Trophoblast cell (in vitro differentiated cells and primary cell): Measurements from ENCODE around the gene SFI1.
"Not testable (repeated sequence)": the region's sequence is repeated elsewhere in the genome, so short reads cannot be mapped to it uniquely, and the experiment has no call there.

ENCODE experiments used
- DNase-seq, 2 donors: peaks; one replicate each; pipeline ENCODE4 v3.0.0-alpha.2; 2016
- H2AFZ ChIP-seq: 2 replicates; pipeline ENCODE4 v1.6.1; 2013; ENCODE audit warnings: low read length, moderate library complexity, mild to moderate bottlenecking; ENCODE audit not compliant: insufficient read depth, poor library complexity
- H2AK5ac ChIP-seq: 2 replicates; pipeline ENCODE4 v1.6.1; 2013; ENCODE audit warnings: mild to moderate bottlenecking, low read length
- H2BK120ac ChIP-seq: 2 replicates; pipeline ENCODE4 v1.6.1; 2013; ENCODE audit warnings: low read length, mild to moderate bottlenecking, moderate library complexity; ENCODE audit not compliant: insufficient read depth, poor library complexity
- H2BK12ac ChIP-seq: 2 replicates; pipeline ENCODE4 v1.6.1; 2013; ENCODE audit warnings: mild to moderate bottlenecking, low read length, moderate library complexity
- H2BK5ac ChIP-seq: 2 replicates; pipeline ENCODE4 v1.6.1; 2013; ENCODE audit warnings: low read length, low read depth, moderate library complexity, mild to moderate bottlenecking; ENCODE audit not compliant: poor library complexity
- H3K14ac ChIP-seq: 2 replicates; pipeline ENCODE4 v1.6.1; 2013; ENCODE audit warnings: mild to moderate bottlenecking, low read length
- H3K18ac ChIP-seq: 2 replicates; pipeline ENCODE4 v1.6.1; 2013; ENCODE audit warnings: mild to moderate bottlenecking, low read length
- H3K23ac ChIP-seq: 2 replicates; pipeline ENCODE4 v1.6.1; 2013; ENCODE audit warnings: low read length
- H3K27ac ChIP-seq: 2 replicates; pipeline ENCODE4 v1.5.1; 2013; ENCODE audit warnings: low read depth, mild to moderate bottlenecking, inconsistent platforms, low read length, moderate library complexity
- H3K27me3 ChIP-seq: 2 replicates; pipeline ENCODE4 v1.6.1; 2013; ENCODE audit warnings: inconsistent platforms, mild to moderate bottlenecking, low read length, moderate library complexity; ENCODE audit not compliant: insufficient read depth
- H3K36me3 ChIP-seq, 2 experiments: 1 replicate in 1 of 2; 2 replicates in 1 of 2; pipeline ENCODE4 v1.6.1; 2013; ENCODE audit warnings: low read length in 2 of 2, mild to moderate bottlenecking in 2 of 2, moderate library complexity in 1 of 2; ENCODE audit not compliant: insufficient read depth in 2 of 2, control insufficient read depth in 1 of 2
- H3K4ac ChIP-seq: 2 replicates; pipeline ENCODE4 v1.6.1; 2013; ENCODE audit warnings: low read depth, mild to moderate bottlenecking, low read length, moderate library complexity
- H3K4me1 ChIP-seq, 2 experiments: 1 replicate in 1 of 2; 2 replicates in 1 of 2; pipeline ENCODE4 v1.6.1; 2013; ENCODE audit warnings: low read length in 2 of 2, mild to moderate bottlenecking in 2 of 2, moderate library complexity in 1 of 2; ENCODE audit not compliant: insufficient read depth in 2 of 2, control insufficient read depth in 1 of 2
- H3K4me2 ChIP-seq: 2 replicates; pipeline ENCODE4 v1.6.1; 2013; ENCODE audit warnings: inconsistent platforms, mild to moderate bottlenecking, low read length, moderate library complexity
- H3K4me3 ChIP-seq: 2 replicates; pipeline ENCODE4 v1.5.1; 2013; ENCODE audit warnings: mild to moderate bottlenecking, low read depth, low read length, inconsistent platforms
- H3K79me1 ChIP-seq: one replicate; pipeline ENCODE4 v1.6.1; 2013; ENCODE audit warnings: low read length
- H3K79me2 ChIP-seq: 2 replicates; pipeline ENCODE4 v1.6.1; 2013; ENCODE audit warnings: low read length, mild to moderate bottlenecking; ENCODE audit not compliant: control insufficient read depth, insufficient read depth, poor library complexity
- H3K9ac ChIP-seq: 2 replicates; pipeline ENCODE4 v1.6.1; 2013; ENCODE audit warnings: mild to moderate bottlenecking, low read length
- H3K9me3 ChIP-seq: 2 replicates; pipeline ENCODE4 v1.6.1; 2013; ENCODE audit warnings: low read depth, mild to moderate bottlenecking, control low read depth, inconsistent platforms, low read length; ENCODE audit not compliant: insufficient read depth
- H4K12ac ChIP-seq: 2 replicates; pipeline ENCODE4 v1.6.1; 2013; ENCODE audit warnings: low read depth, mild to moderate bottlenecking, low read length, moderate library complexity
- H4K8ac ChIP-seq: 2 replicates; pipeline ENCODE4 v1.6.1; 2013; ENCODE audit warnings: low read depth, mild to moderate bottlenecking, low read length, moderate library complexity
- H4K91ac ChIP-seq: one replicate; pipeline ENCODE4 v1.6.1; 2013; ENCODE audit warnings: low read depth, mild to moderate bottlenecking, low read length, moderate library complexity
- WGBS: extraction: QIAGEN DNeasy Blood & Tissue Kit; methylation state at CpG from one replicate; pipeline ENCODE4 v1.1.7; 2013; ENCODE audit warnings: missing lambda C conversion rate; ENCODE audit not compliant: insufficient read length, insufficient coverage; ENCODE audit errors: extremely low coverage; 5-methylcytosine and 5-hydroxymethylcytosine counted together

SFI1 gene

DNA sequence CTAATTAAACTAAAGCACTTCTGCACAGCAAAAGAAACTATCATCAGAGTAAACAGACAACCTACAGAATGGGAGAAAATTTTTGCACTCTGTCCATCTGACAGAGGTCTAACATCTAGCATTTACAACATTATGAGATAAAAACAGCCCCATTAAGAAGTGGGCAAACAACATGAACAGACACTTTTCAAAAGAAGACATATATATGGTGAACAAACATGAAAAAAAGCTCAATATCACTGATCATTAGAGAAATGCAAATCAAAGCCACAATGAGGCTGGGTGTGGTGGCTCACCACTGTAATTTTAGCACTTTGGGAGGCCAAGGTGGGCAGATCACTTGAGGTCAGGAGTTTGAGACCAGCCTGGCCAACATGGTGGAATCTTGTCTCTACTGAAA, 11.2 kb downstream of the SFI1 start:
- not testable (repeated sequence) for H3K27me3 ChIP-seq, H3K36me3 ChIP-seq, H4K8ac ChIP-seq, H3K18ac ChIP-seq, H3K14ac ChIP-seq, H3K23ac ChIP-seq, H3K4me3 ChIP-seq, H2AK5ac ChIP-seq, H3K4me1 ChIP-seq, H3K4me2 ChIP-seq, H3K9ac ChIP-seq, H4K91ac ChIP-seq, H2BK120ac ChIP-seq, H4K12ac ChIP-seq, H2AFZ ChIP-seq, H3K4ac ChIP-seq, DNase-seq, H3K79me1 ChIP-seq, H3K79me2 ChIP-seq, H2BK5ac ChIP-seq, H3K9me3 ChIP-seq, H2BK12ac ChIP-seq, H3K27ac ChIP-seq

DNA sequence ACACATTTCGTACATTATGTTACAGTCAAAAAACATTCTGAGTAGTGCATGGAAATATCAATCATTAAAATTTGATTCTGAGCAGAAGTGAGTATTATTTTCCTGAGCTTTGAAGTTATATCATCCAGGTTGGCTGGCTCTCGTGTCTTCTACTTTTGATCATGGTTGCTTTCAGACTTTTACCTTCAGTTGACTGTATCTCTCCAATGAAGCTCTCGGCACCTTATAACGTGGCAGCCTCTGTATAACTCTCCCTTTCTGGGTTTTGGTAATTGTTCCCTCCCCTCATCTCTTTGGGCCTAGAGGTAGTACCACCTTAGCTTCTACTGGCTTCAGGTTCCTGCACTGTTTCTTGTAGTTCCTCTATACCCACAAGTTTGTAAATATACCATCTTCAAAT, 12.2 kb downstream of the SFI1 start:
- no peak overlapping the region for H3K4ac ChIP-seq
- no peak overlapping the region for H4K12ac ChIP-seq
- H3K4me3 ChIP-seq, result no peak overlapping the region
- DNase-seq, result no peak
- no peaks in the 10 kb centered on the region for H3K9me3 ChIP-seq
- no peaks in the 10 kb centered on the region for H3K4me1 ChIP-seq
- no peak overlapping the region for H3K4me2 ChIP-seq
- H2AFZ ChIP-seq, result no peak overlapping the region
- H3K27ac ChIP-seq, result no peak overlapping the region
- H4K91ac ChIP-seq, result no peak overlapping the region
- no peak overlapping the region for H3K23ac ChIP-seq
- no peak overlapping the region for H3K14ac ChIP-seq
- H3K18ac ChIP-seq, result no peak overlapping the region
- no peaks in the 10 kb centered on the region for H3K79me2 ChIP-seq
- no CpG with 5 or more reads among the region's 4 CpGs for WGBS
- H3K9ac ChIP-seq, result no peak overlapping the region
- no peaks in the 10 kb centered on the region for H3K79me1 ChIP-seq
- peaks cover 0 to 1% of the 10 kb centered on the region in 2 experiments for H3K36me3 ChIP-seq
- H2BK12ac ChIP-seq, result no peak overlapping the region
- H2BK5ac ChIP-seq, result no peak overlapping the region
- no peak overlapping the region for H2BK120ac ChIP-seq
- no peak overlapping the region for H4K8ac ChIP-seq
- H2AK5ac ChIP-seq, result no peak overlapping the region
- H3K27me3 ChIP-seq, result no peaks in the 10 kb centered on the region

DNA sequence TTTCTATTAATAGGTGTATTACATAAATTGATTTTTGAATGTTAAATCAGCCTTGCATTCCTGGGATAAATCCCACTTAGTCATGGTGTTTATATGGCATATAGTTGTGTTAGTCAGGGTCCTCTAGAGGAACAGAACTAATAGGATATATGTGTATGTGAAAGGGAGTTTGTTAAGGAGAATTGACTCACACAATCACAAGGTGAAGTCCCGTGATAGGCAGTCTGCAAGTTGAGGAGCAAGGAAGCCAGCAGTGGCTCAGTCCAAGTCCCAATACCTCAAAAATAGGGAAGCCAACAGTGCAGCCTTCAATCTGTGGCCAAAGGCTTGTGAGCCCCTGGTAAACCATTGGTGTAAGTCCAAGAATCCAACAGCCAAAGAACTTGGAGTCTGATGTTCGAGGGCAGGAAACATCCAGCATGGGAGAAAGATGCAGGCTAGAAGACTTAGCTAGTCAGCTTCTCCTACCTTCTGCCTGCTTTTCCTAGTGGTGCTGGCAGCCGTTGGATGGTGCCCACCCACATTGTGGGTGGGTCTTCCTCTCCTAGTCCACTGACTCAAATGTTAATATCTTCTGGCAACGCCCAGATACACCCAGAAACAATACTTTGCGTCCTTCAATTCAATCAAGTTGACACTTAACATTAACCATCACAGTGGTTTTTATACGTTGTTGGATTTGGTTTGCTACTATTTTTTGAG, 12.9 kb downstream of the SFI1 start:
- no CpG with 5 or more reads among the region's 6 CpGs for WGBS
- no peaks in the 10 kb centered on the region for H3K4me1 ChIP-seq
- H3K4me3 ChIP-seq, result no peak overlapping the region
- no peaks in the 10 kb centered on the region for H3K79me1 ChIP-seq
- DNase-seq, result no peak
- peaks cover 0 to 1% of the 10 kb centered on the region in 2 experiments for H3K36me3 ChIP-seq
- H3K23ac ChIP-seq, result no peak overlapping the region
- no peaks in the 10 kb centered on the region for H3K27me3 ChIP-seq
- H2AK5ac ChIP-seq, result no peak overlapping the region
- no peak overlapping the region for H3K18ac ChIP-seq
- no peak overlapping the region for H4K8ac ChIP-seq
- H3K14ac ChIP-seq, result no peak overlapping the region
- no peak overlapping the region for H4K91ac ChIP-seq
- no peak overlapping the region for H2AFZ ChIP-seq
- no peak overlapping the region for H2BK5ac ChIP-seq
- no peaks in the 10 kb centered on the region for H3K79me2 ChIP-seq
- no peaks in the 10 kb centered on the region for H3K9me3 ChIP-seq
- no peak overlapping the region for H4K12ac ChIP-seq
- H3K4ac ChIP-seq, result no peak overlapping the region
- no peak overlapping the region for H2BK12ac ChIP-seq
- H3K27ac ChIP-seq, result no peak overlapping the region
- H3K4me2 ChIP-seq, result no peak overlapping the region
- H3K9ac ChIP-seq, result no peak overlapping the region
- H2BK120ac ChIP-seq, result no peak overlapping the region

DNA sequence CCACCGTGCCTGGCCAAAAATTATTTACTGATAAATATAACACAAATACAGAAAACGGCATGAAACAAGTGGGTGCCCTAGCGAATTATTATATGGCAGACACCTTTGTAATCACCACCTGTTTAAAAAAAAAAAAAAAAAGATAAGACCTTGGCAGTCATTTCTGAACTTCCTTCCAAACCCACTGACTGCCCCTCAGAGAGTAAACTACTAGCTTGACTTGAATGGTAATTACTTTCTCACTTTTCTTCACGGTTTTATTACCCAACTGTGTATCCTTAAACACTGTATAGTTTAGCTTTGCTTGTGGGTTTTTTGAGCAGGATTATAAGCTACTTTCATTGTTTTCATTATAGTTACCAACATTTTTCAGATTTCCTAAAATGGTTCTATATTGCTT, 23.7 kb downstream of the SFI1 start:
- Histone ChIP-seq H2AFZ (no peak overlapping the region), H3K4ac (no peak overlapping the region), H3K4me2 (no peak overlapping the region), H3K27me3 (no peaks in the 10 kb centered on the region), H3K36me3 (no peaks in the 10 kb centered on the region), H2BK12ac (no peak overlapping the region), H3K18ac (no peak overlapping the region), H3K14ac (no peak overlapping the region), H2BK5ac (no peak overlapping the region), H3K4me1 (no peaks in the 10 kb centered on the region), H4K8ac (no peak overlapping the region), H3K9me3 (no peaks in the 10 kb centered on the region), H3K23ac (no peak overlapping the region), H4K91ac (no peak overlapping the region), H3K27ac (no peak overlapping the region), H3K79me2 (no peaks in the 10 kb centered on the region), H2AK5ac (no peak overlapping the region), H3K4me3 (no peak overlapping the region), H2BK120ac (no peak overlapping the region), H3K79me1 (no peaks in the 10 kb centered on the region), H4K12ac (no peak overlapping the region), H3K9ac (no peak overlapping the region)
- no CpG with 5 or more reads among the region's 4 CpGs for WGBS
- DNase-seq, result no peak
